Measurements from ENCODE around the gene COL4A4. TPM values are rescaled to one million over a fixed set of nuclear protein-coding genes. Genes with fewer than 3 reads are reported as not detected.
"Not testable (repeated sequence)": the region's sequence is repeated elsewhere in the genome, so short reads cannot be mapped to it uniquely, and the experiment has no call there.

The COL4A4 gene
- 7.4 TPM for total RNA-seq

- intact Hi-C loops (cut with DNase I): no loop called here
- DNase-seq (ENCODE audit: low spot score) (peak; percentile 58), ATAC-seq (peak; percentile 77)
These were observed at the start of gene COL4A4, which contains the start of gene COL4A3 for GRCh38 chr2:227163998-227164762. TSS of gene COL4A4 (minus strand) at chr2:227164205. CDS start at chr2:227147483, 16,722 bp downstream. TSS of gene COL4A3 (plus strand) at chr2:227164624. CDS start at chr2:227164727, 103 bp downstream.

GRCh38 chr2:227207573-227207972 lies 43.6 kb upstream of the COL4A4 start:
- ATAC-seq (no peak), DNase-seq (ENCODE audit: low spot score) (no peak)
- intact Hi-C loops (cut with DNase I): no loop called here

GRCh38 chr2:227206406-227206805 lies 42.4 kb upstream of the COL4A4 start:
- DNase-seq (ENCODE audit: low spot score) (no peak), ATAC-seq (no peak)
- intact Hi-C loops (cut with DNase I): no loop called here

GRCh38 chr2:227205701-227206100 lies 41.7 kb upstream of the COL4A4 start:
- ATAC-seq: no peak
- intact Hi-C loops (cut with DNase I): no loop called here

GRCh38 chr2:227204452-227204851 lies 40.4 kb upstream of the COL4A4 start:
- DNase-seq (ENCODE audit: low spot score): no peak
- ATAC-seq: no peak
- intact Hi-C loops (cut with DNase I): no loop called here

More at GRCh38 chr2:227205701-227206100, 41.7 kb upstream of the COL4A4 start:
- DNase-seq (ENCODE audit: low spot score): no peak

GRCh38 chr2:227201771-227202170 lies 37.8 kb upstream of the COL4A4 start:
- intact Hi-C loops (cut with DNase I): no loop called here
- ATAC-seq (no peak), DNase-seq (ENCODE audit: low spot score) (no peak)

GRCh38 chr2:227198866-227199265 lies 34.9 kb upstream of the COL4A4 start:
- intact Hi-C loops (cut with DNase I): no loop called here
- no peak for ATAC-seq
- no peak for DNase-seq (ENCODE audit: low spot score)

- DNase-seq (ENCODE audit: low spot score) (no peak), ATAC-seq (no peak)
- intact Hi-C loops (cut with DNase I): no loop called here
These were observed 30.2 kb upstream of the COL4A4 start for GRCh38 chr2:227194219-227194618.

GRCh38 chr2:227192491-227192890 lies 28.5 kb upstream of the COL4A4 start:
- ATAC-seq (no peak), DNase-seq (ENCODE audit: low spot score) (no peak)
- intact Hi-C loops (cut with DNase I): no loop called here

- intact Hi-C loops (cut with DNase I): no loop called here
- no peak for DNase-seq (ENCODE audit: low spot score)
- no peak for ATAC-seq
These were observed 27.4 kb upstream of the COL4A4 start for GRCh38 chr2:227191367-227191766.

- ATAC-seq (no peak), DNase-seq (ENCODE audit: low spot score) (no peak)
- intact Hi-C loops (cut with DNase I): no loop called here
These were observed 24.3 kb upstream of the COL4A4 start for GRCh38 chr2:227188292-227188691.

- no peak for DNase-seq (ENCODE audit: low spot score)
- intact Hi-C loops (cut with DNase I): no loop called here
- ATAC-seq: no peak
These were observed 22.7 kb upstream of the COL4A4 start for GRCh38 chr2:227186751-227187150.

- DNase-seq (ENCODE audit: low spot score): no peak
- intact Hi-C loops (cut with DNase I): no loop called here
- no peak for ATAC-seq
These were observed 21.7 kb upstream of the COL4A4 start for GRCh38 chr2:227185615-227186232.

GRCh38 chr2:227183657-227184367 lies 19.8 kb upstream of the COL4A4 start:
- DNase-seq (ENCODE audit: low spot score) (no peak), ATAC-seq (no peak)
- intact Hi-C loops (cut with DNase I): no loop called here

- no peak for ATAC-seq
- intact Hi-C loops (cut with DNase I): no loop called here
- no peak for DNase-seq (ENCODE audit: low spot score)
These were observed 18.8 kb upstream of the COL4A4 start for GRCh38 chr2:227182765-227183164.

GRCh38 chr2:227180770-227181169 lies 16.8 kb upstream of the COL4A4 start:
- intact Hi-C loops (cut with DNase I): no loop called here
- ATAC-seq: no peak
- DNase-seq (ENCODE audit: low spot score): no peak

- intact Hi-C loops (cut with DNase I): no loop called here
- DNase-seq (ENCODE audit: low spot score): no peak
- peak; percentile 44 for ATAC-seq
These were observed 16.1 kb upstream of the COL4A4 start for GRCh38 chr2:227179988-227180685.

- intact Hi-C loops (cut with DNase I): no loop called here
- ATAC-seq: no peak
- no peak for DNase-seq (ENCODE audit: low spot score)
These were observed 13.8 kb upstream of the COL4A4 start for GRCh38 chr2:227177592-227178336.

GRCh38 chr2:227171779-227172178 lies 7.8 kb upstream of the COL4A4 start:
- DNase-seq (ENCODE audit: low spot score); ATAC-seq; intact Hi-C loops (cut with DNase I): not testable (repeated sequence)

All from sciatic nerve (tissue), 2 donors.